AG09319 (cell line): Measurements from ENCODE around the gene RIIAD1.

Experiments
- DNase-seq: peaks from one replicate; pipeline ENCODE4 v3.0.0-alpha.2; 2010; ENCODE audit warnings: low read depth; ENCODE audit errors: extremely low read depth
- TF ChIP-seq, protein P1 (sequence below): IDR thresholded peaks from 2 replicates; pipeline ENCODE4 v1.5.1; 2011; ENCODE audit warnings: low read depth, mild to moderate bottlenecking, inconsistent platforms, low read length, moderate library complexity

RIIAD1 gene

DNA sequence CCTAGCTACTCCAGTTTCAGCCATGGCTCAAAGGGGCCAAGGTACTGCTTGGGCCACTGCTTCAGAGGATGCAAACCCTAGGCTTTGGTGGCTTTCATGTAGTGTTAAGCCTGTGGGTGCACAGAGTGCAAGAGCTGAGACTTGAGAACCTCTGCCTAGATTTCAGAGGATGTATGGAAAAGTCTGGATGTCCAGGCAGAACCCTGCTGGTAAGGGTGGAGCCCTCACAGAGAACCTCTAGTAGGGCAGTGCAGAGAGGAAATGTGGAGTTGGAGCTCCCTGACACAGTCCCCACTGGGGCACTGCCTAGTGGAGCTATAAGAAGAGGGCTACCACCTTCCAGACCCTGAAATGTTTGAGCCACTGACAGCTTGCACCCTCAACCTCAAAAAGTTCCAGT is 16.2 kb downstream of the RIIAD1 start:
- no peak for DNase-seq
- TF ChIP-seq, protein P1, sequence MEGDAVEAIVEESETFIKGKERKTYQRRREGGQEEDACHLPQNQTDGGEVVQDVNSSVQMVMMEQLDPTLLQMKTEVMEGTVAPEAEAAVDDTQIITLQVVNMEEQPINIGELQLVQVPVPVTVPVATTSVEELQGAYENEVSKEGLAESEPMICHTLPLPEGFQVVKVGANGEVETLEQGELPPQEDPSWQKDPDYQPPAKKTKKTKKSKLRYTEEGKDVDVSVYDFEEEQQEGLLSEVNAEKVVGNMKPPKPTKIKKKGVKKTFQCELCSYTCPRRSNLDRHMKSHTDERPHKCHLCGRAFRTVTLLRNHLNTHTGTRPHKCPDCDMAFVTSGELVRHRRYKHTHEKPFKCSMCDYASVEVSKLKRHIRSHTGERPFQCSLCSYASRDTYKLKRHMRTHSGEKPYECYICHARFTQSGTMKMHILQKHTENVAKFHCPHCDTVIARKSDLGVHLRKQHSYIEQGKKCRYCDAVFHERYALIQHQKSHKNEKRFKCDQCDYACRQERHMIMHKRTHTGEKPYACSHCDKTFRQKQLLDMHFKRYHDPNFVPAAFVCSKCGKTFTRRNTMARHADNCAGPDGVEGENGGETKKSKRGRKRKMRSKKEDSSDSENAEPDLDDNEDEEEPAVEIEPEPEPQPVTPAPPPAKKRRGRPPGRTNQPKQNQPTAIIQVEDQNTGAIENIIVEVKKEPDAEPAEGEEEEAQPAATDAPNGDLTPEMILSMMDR, result no peak

DNA sequence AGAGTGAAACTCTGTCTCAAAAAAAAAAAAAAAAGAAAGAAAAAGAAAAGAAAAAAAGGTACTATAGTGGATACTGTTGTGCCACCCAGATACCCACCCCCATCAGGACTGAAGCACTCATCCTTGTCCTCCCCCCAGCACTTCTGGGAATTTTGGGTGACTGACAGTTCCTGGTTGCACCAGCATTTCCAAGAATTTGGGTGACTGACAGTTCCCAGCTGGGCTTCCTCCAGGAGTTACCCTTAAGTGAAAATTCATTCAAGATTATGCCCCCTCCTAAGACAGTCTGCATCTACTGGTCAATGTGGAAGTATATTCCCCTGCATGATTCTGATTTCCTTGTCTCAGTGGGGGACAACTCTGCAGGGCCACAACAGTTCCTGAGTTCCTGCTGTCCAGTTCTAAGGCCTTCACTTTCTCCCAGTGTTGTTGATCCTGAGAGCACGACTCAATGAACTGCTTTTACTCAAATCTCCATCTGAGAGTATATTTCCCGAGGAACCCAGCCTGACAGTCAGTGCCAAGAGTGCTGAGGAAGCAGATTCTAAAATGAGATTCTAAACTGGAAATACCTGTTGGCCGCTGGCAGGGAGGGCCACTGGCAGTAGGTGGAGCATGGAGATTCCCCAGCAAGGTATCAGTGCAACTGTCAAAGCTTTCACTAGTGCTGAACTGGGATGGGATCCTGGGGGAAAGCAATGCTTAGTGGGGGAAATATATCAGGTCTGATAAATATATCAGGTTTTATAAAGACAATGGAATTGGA is 18.5 kb downstream of the RIIAD1 start:
- TF ChIP-seq, protein P1, result no peak
- no peak for DNase-seq

DNA sequence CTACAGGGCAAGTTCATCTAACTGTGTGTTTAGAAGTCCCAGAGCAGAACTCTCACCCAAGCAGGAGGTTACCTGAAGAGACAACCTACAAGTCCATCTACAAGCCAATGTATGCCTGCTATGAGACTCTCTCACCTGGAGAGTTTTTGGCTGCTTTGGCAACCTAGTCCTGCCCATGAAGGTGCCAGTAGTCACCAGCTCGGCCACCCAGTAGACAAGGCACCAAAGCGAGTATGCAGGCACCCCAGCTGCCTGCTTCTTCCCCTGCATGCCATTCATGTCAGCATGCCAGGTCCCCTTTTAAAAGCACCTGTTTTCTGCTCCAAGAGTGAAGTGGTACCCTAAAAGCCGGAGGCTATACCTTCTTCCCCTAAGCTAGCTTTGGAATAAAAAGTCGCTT is 20.2 kb downstream of the RIIAD1 start:
- no peak for DNase-seq
- TF ChIP-seq, protein P1, result no peak

DNA sequence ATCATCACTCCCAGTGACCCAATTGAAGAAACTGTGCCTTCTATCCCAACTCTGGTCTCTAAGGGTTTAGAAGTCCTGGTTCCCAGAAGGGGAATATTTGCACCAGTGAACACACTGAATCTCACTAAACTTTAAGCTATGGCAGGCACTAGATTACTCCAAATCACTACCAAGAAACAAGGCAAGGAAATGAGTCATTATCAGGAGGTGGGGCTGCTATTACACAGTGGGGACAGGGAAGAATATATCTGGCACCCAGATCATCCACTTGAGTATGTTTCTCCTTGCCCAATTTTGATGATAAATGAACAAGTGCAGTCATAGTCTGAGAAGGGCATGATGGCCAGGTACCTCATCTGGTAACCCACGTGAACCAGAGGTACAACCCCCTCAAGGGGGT is 35.0 kb downstream of the RIIAD1 start:
- TF ChIP-seq, protein P1, result no peak
- DNase-seq, result no peak

DNA sequence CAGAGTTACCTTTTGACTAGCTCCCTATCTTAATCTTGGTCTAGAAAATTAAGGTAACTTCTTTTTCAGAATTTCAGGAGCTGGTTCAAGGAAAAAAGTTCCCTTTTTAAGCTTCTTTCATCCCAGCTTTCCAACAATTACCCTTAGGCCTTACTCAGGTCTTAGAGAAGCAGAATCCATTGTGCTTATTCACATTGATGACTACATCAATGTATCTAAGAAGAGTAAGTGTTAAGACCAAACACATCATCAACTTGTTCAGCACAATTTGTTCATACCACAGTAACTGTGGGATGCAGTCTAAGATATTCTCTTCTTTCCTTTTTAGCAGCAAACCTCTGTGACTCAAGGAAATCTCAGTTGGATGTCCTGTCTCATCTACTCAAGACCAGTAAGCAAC is 37.9 kb downstream of the RIIAD1 start:
- TF ChIP-seq, protein P1, result no peak
- no peak for DNase-seq

DNA sequence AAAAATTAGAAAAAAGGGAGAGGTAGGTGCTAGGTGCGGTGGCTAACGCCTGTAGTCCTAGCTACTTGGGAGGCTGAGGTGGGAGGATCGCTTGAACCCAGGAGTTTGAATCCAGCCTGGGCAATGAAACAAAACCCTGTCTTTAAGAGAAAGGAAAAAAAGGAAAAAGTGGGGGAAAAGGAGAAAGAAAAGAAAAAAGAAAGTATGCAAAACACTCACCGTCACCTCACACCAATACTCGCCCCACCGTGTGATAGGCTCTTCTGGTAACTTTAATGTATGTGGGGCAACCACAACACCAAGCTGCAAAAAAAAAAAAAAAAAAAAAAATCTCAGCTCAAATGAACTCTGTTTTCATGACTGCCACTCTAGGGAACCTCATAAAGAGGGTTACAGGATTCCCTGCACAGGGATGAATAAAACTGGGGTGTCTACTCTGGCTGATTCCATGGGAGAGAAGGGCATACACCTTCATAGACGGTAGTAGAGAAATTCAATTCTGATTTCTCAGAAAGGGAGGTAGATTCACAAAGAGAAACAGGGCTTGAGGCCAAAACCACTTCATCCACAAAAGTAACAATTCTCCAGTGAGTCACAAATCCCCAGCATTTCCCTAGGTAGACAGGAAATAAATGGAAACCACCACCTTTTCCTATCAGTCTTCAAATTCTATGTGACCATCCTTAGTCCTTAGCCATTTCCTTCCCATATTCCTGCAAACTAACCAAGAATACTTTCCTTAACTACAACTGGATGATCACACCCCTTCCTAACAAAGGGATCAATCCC is 39.5 kb downstream of the RIIAD1 start:
- TF ChIP-seq, protein P1, result no peak
- DNase-seq, result no peak
